Measurements from ENCODE around the gene OR10A7. TPM values are rescaled to one million over a fixed set of nuclear protein-coding genes. Genes with fewer than 3 reads are reported as not detected.

Gene OR10A7
- total and polyA plus RNA-seq, 2 donors from 2014 or later, result not detected

- Histone ChIP-seq H3K4me3 (ENCODE audit: low read length in 3 of 3) (no peak overlapping the region), H3K4me1 (ENCODE audit: control insufficient read depth in 2 of 3, insufficient read depth in 2 of 3, low read depth in 1 of 3, low read length in 3 of 3) (no peaks in the 10 kb centered on the region), H3K9ac (ENCODE audit: low read length in 3 of 3) (no peak overlapping the region), H3K27ac (ENCODE audit: low read depth in 2 of 2, low read length in 2 of 2) (no peak overlapping the region), H3K36me3 (ENCODE audit: control insufficient read depth in 2 of 3, insufficient read depth in 3 of 3, low read length in 3 of 3) (no peaks in the 10 kb centered on the region), H3K27me3 (ENCODE audit: control insufficient read depth, insufficient read depth, low read length) (no peaks in the 10 kb centered on the region), H3K9me3 (ENCODE audit: control insufficient read depth in 2 of 3, insufficient read depth in 1 of 3, low read length in 3 of 3) (no peaks in the 10 kb centered on the region)
- no peak for TF ChIP-seq CTCF (IDR thresholded peaks at IDR 0.05; ENCODE audit: borderline replicate concordance, extremely low read depth, insufficient read depth)
- no peak for FAIRE-seq
- intact Hi-C loops (cut with DNase I), result no loop called here
- peak in 1 of 5 donors; percentile 1 for DNase-seq
These were observed 25.3 kb downstream of the OR10A7 start for GRCh38 chr12:55246159-55246558.

- H3K27ac ChIP-seq (ENCODE audit: low read depth in 2 of 2, low read length in 2 of 2), result no peak overlapping the region
- H3K4me1 ChIP-seq (ENCODE audit: control insufficient read depth in 2 of 3, insufficient read depth in 2 of 3, low read depth in 1 of 3, low read length in 3 of 3), result no peaks in the 10 kb centered on the region
- no peaks in the 10 kb centered on the region for H3K36me3 ChIP-seq (ENCODE audit: control insufficient read depth in 2 of 3, insufficient read depth in 3 of 3, low read length in 3 of 3)
- no peak overlapping the region for H3K4me3 ChIP-seq (ENCODE audit: low read length in 3 of 3)
- H3K9me3 ChIP-seq (ENCODE audit: control insufficient read depth in 2 of 3, insufficient read depth in 1 of 3, low read length in 3 of 3), result no peaks in the 10 kb centered on the region
- FAIRE-seq (no peak), DNase-seq (no peak)
- H3K27me3 ChIP-seq (ENCODE audit: control insufficient read depth, insufficient read depth, low read length), result no peaks in the 10 kb centered on the region
- intact Hi-C loops (cut with DNase I), result no loop called here
- H3K9ac ChIP-seq (ENCODE audit: low read length in 3 of 3), result no peak overlapping the region
- no peak for TF ChIP-seq CTCF (IDR thresholded peaks at IDR 0.05; ENCODE audit: borderline replicate concordance, extremely low read depth, insufficient read depth)
These were observed 30.1 kb downstream of the OR10A7 start for GRCh38 chr12:55250944-55251343.

GRCh38 chr12:55253281-55253680 is 32.5 kb downstream of the OR10A7 start:
- no peak for DNase-seq
- FAIRE-seq, result no peak
- H3K9ac ChIP-seq (ENCODE audit: low read length in 3 of 3), result no peak overlapping the region
- H3K4me3 ChIP-seq (ENCODE audit: low read length in 3 of 3), result no peak overlapping the region
- H3K4me1 ChIP-seq (ENCODE audit: control insufficient read depth in 2 of 3, insufficient read depth in 2 of 3, low read depth in 1 of 3, low read length in 3 of 3), result no peaks in the 10 kb centered on the region
- no peaks in the 10 kb centered on the region for H3K36me3 ChIP-seq (ENCODE audit: control insufficient read depth in 2 of 3, insufficient read depth in 3 of 3, low read length in 3 of 3)
- no peak for TF ChIP-seq CTCF (IDR thresholded peaks at IDR 0.05; ENCODE audit: borderline replicate concordance, extremely low read depth, insufficient read depth)
- H3K9me3 ChIP-seq (ENCODE audit: control insufficient read depth in 2 of 3, insufficient read depth in 1 of 3, low read length in 3 of 3), result peaks cover 0 to 2% (median 0%) of the 10 kb centered on the region in 3 donors
- intact Hi-C loops (cut with DNase I), result no loop called here
- no peak overlapping the region for H3K27ac ChIP-seq (ENCODE audit: low read depth in 2 of 2, low read length in 2 of 2)
- H3K27me3 ChIP-seq (ENCODE audit: control insufficient read depth, insufficient read depth, low read length), result no peaks in the 10 kb centered on the region

- intact Hi-C loops (cut with DNase I), result no loop called here
- FAIRE-seq, result no peak
These were observed 36.0 kb downstream of the OR10A7 start for GRCh38 chr12:55256831-55257230.

More at GRCh38 chr12:55256831-55257230, 36.0 kb downstream of the OR10A7 start:
- no peak for DNase-seq
- Histone ChIP-seq H3K4me3 (ENCODE audit: low read length in 3 of 3) (no peak overlapping the region), H3K27ac (ENCODE audit: low read depth in 2 of 2, low read length in 2 of 2) (no peak overlapping the region), H3K4me1 (ENCODE audit: control insufficient read depth in 2 of 3, insufficient read depth in 2 of 3, low read depth in 1 of 3, low read length in 3 of 3) (no peaks in the 10 kb centered on the region), H3K9ac (ENCODE audit: low read length in 3 of 3) (no peak overlapping the region), H3K27me3 (ENCODE audit: control insufficient read depth, insufficient read depth, low read length) (no peaks in the 10 kb centered on the region), H3K36me3 (ENCODE audit: control insufficient read depth in 2 of 3, insufficient read depth in 3 of 3, low read length in 3 of 3) (no peaks in the 10 kb centered on the region), H3K9me3 (ENCODE audit: control insufficient read depth in 2 of 3, insufficient read depth in 1 of 3, low read length in 3 of 3) (peaks cover 0 to 2% (median 0%) of the 10 kb centered on the region in 3 donors)
- TF ChIP-seq CTCF (IDR thresholded peaks at IDR 0.05; ENCODE audit: borderline replicate concordance, extremely low read depth, insufficient read depth), result no peak
